ENCODE results near the gene EML6.

GRCh38 chr2:54946220-54946805, 222.9 kb downstream of the EML6 start:
- TF ChIP-seq CTCF (IDR thresholded peaks at IDR 0.05), result no peak
- TF ChIP-seq POLR2AphosphoS5 (IDR thresholded peaks at IDR 0.05), result no peak

Data from gastroesophageal sphincter (tissue), 3 donors.